Measurements from ENCODE around the gene ADGRG6. TPM values are rescaled to one million over a fixed set of nuclear protein-coding genes. Genes with fewer than 3 reads are reported as not detected.

The ADGRG6 gene
- total and polyA plus RNA-seq, 2 donors (not counting 3 experiments of a cell fraction or from before 2014, with no cell fraction given), result 99.3 to 166 TPM

DNA sequence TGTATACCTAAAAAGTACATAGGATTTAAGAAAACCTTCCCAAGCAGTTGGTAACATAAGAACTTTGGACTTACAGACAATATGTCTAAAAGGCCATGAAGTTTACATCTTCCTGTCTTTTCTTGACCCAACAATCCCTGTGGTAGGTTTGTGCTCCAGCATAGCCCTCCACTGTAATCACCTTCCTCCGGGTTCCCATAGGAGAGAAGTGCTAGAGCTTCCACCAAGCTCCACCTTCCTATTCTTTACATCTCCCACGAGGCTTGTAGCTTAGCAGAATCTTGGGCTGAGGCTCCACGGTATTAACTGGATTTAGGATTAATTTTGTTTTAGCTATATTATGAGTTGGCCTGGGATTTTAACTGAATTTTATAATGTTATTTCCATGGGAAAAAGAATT, 23.3 kb downstream of the ADGRG6 start:
- peaks cover 27% of the 10 kb centered on the region for H3K4me1 ChIP-seq (ENCODE audit: control insufficient read depth, extremely low read depth, insufficient read depth, low read length)
- no peak overlapping the region for H3K4me3 ChIP-seq (replicated peaks in 1 of 3; ENCODE audit: insufficient read depth in 1 of 3, low read depth in 1 of 3, low read length in 3 of 3)
- H4K20me1 ChIP-seq (replicated peaks; ENCODE audit: control insufficient read depth, extremely low read depth, insufficient read depth, low read length), result no peaks in the 10 kb centered on the region
- FAIRE-seq, result no peak
- no peaks in the 10 kb centered on the region for H3K9me1 ChIP-seq (replicated peaks; ENCODE audit: control insufficient read depth, extremely low read depth, insufficient read depth, low read length)
- H3K27ac ChIP-seq (ENCODE audit: insufficient read depth, low read depth, low read length), result no peak overlapping the region
- TF ChIP-seq MYC (IDR thresholded peaks at IDR 0.05; ENCODE audit: low read depth, low read length), result no peak
- TF ChIP-seq, protein P1, sequence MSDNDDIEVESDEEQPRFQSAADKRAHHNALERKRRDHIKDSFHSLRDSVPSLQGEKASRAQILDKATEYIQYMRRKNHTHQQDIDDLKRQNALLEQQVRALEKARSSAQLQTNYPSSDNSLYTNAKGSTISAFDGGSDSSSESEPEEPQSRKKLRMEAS (IDR thresholded peaks at IDR 0.05; ENCODE audit: insufficient read depth, insufficient read length), result no peak
- no peak for TF ChIP-seq EZH2 (IDR thresholded peaks at IDR 0.05; ENCODE audit: borderline replicate concordance, low read depth, low read length, severe bottlenecking)
- no peak for TF ChIP-seq FOS (IDR thresholded peaks at IDR 0.05; ENCODE audit: borderline replicate concordance, insufficient read depth, low read length)
- no peak for TF ChIP-seq POLR2AphosphoS5 (IDR thresholded peaks at IDR 0.05; ENCODE audit: insufficient read depth, low read depth, low read length)
- TF ChIP-seq POLR2A (IDR thresholded peaks at IDR 0.05; ENCODE audit: low read depth, low read length), result no peak
- TF ChIP-seq, protein P2, sequence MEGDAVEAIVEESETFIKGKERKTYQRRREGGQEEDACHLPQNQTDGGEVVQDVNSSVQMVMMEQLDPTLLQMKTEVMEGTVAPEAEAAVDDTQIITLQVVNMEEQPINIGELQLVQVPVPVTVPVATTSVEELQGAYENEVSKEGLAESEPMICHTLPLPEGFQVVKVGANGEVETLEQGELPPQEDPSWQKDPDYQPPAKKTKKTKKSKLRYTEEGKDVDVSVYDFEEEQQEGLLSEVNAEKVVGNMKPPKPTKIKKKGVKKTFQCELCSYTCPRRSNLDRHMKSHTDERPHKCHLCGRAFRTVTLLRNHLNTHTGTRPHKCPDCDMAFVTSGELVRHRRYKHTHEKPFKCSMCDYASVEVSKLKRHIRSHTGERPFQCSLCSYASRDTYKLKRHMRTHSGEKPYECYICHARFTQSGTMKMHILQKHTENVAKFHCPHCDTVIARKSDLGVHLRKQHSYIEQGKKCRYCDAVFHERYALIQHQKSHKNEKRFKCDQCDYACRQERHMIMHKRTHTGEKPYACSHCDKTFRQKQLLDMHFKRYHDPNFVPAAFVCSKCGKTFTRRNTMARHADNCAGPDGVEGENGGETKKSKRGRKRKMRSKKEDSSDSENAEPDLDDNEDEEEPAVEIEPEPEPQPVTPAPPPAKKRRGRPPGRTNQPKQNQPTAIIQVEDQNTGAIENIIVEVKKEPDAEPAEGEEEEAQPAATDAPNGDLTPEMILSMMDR (IDR thresholded peaks at IDR 0.05; ENCODE audit: extremely low read depth in 1 of 2, insufficient read depth in 1 of 2, low read depth in 1 of 2, low read length in 2 of 2), result no peak
- TF ChIP-seq GATA2 (IDR thresholded peaks at IDR 0.05; ENCODE audit: insufficient read depth, insufficient read length, low read depth, low read length), result no peak
- H3K27me3 ChIP-seq (ENCODE audit: control insufficient read depth in 2 of 2, insufficient read depth in 2 of 2, low read length in 2 of 2), result no peaks in the 10 kb centered on the region
- dilution Hi-C loops (cut with MboI; ENCODE audit: extremely low pct_ligation_motif_present, low sequenced_read_pairs), result no loop called here
- no peak overlapping the region for H3K4me2 ChIP-seq (ENCODE audit: insufficient read depth, low read length)
- ChIA-PET CTCF (interaction anchor here (0.9 to 1.5 kb wide), 5 partner anchors 8 to 93 kb away, joined by 3 to 4 read pairs (median 3); no protein-coding TSS in a partner anchor), POLR2A (interaction anchor here (0.6 kb wide), 1 partner anchor 10 kb away, joined by 3 read pairs; no protein-coding TSS in a partner anchor)
- no peak overlapping the region for H3K9ac ChIP-seq (replicated peaks; ENCODE audit: extremely low read depth, insufficient read depth, low read length)
- BruUV-seq (replicated peaks), result no TSS peak
- DNase-seq (ENCODE audit: low read depth, low spot score), result no peak
- no peaks in the 10 kb centered on the region for H3K9me3 ChIP-seq (replicated peaks; ENCODE audit: control insufficient read depth, insufficient read depth, low read length)
- no peak overlapping the region for H2AFZ ChIP-seq (ENCODE audit: low read depth, low read length)
- H3K79me2 ChIP-seq (ENCODE audit: control insufficient read depth, insufficient read depth, low read length), result peaks cover 73% of the 10 kb centered on the region
- intact Hi-C loops (cut with micrococcal nuclease), result no loop called here
- H3K36me3 ChIP-seq (ENCODE audit: control insufficient read depth in 2 of 2, extremely low read depth in 1 of 2, insufficient read depth in 2 of 2, low read length in 2 of 2), result peaks cover 0 to 2% of the 10 kb centered on the region in 2 experiments

All from endothelial cell of umbilical vein (primary cell).